ENCODE measurements around the gene APOBEC3A. TPM values are rescaled to one million over a fixed set of nuclear protein-coding genes. Genes with fewer than 3 reads are reported as not detected.

Gene APOBEC3A
- total RNA-seq, 2 experiments from 2014 or later, result not detected

DNA sequence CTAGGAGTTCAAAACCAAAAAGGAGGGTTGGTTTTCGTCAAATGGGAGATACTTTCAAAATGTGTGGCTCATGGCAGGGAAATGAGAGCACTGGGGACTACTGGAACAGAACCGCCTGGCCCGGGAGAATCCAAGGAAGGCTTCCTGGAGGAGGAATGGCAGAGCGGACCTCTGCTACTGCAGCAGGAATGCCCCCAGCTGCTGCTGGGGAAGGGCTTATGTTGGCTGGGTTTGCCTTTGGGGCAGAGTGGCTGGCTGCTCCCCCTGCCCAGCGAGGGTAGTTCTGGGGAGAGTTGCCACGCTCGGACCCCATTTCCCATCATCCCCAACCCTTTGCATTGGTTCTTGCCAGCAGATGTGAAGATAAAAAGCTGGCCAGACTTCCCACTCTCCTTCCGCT, 10.6 kb upstream of the APOBEC3A start:
- Mint-ChIP-seq H3K9me3 (no peaks in the 10 kb centered on the region), H3K27me3 (peaks cover 40% of the 10 kb centered on the region), H3K36me3 (ENCODE audit: low read depth) (no peaks in the 10 kb centered on the region), H3K4me3 (no peak overlapping the region), H3K27ac (no peak overlapping the region), H3K4me1 (ENCODE audit: low read depth) (peaks cover 21% of the 10 kb centered on the region)
- intact Hi-C loops (cut with micrococcal nuclease), result no loop called here
- no peak for ATAC-seq
- DNase-seq, result no peak
- POLR2A ChIA-PET, result no interaction called here
- CTCF ChIA-PET, result no interaction called here
- TF ChIP-seq, protein P1, sequence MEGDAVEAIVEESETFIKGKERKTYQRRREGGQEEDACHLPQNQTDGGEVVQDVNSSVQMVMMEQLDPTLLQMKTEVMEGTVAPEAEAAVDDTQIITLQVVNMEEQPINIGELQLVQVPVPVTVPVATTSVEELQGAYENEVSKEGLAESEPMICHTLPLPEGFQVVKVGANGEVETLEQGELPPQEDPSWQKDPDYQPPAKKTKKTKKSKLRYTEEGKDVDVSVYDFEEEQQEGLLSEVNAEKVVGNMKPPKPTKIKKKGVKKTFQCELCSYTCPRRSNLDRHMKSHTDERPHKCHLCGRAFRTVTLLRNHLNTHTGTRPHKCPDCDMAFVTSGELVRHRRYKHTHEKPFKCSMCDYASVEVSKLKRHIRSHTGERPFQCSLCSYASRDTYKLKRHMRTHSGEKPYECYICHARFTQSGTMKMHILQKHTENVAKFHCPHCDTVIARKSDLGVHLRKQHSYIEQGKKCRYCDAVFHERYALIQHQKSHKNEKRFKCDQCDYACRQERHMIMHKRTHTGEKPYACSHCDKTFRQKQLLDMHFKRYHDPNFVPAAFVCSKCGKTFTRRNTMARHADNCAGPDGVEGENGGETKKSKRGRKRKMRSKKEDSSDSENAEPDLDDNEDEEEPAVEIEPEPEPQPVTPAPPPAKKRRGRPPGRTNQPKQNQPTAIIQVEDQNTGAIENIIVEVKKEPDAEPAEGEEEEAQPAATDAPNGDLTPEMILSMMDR (IDR thresholded peaks at IDR 0.05), result no peak

DNA sequence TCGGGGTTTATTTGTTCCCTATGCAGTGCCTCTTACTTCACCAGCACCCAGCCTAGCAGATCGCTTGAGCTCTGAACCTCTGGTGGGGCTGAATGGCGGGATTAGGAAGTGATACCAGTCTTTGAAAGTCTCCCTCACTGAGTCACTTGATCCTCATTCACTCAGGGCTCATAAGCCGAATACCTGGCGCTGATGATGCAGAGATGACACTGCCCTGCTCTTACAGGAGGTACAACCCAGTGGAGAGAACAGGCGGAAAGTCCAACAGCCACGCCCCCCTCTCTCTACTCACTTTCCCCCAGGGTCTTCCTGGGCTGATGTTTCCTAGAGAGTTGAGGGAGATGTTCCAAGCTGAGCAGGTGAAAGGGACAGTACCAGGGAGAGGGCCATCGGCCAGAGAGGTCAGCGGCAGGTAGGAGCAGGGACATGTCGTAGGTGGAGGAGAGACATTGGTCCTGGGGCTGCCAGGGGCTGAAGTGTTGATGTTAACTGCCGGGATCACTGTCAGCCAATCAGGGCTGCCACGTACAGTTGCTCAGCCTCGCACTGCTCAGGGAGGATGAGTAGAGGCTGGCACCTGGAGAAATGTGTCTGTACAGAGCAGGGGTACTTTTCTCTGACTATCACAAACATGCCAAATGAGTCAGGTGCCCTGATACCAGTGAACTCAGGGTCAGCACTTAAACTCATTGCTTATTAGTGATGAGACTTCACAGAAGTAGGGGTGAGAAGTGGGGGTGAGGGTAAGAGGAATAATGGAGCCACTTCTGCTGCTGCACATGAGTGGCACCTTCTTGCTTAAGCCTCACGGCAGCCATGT, 9.9 kb upstream of the APOBEC3A start:
- Mint-ChIP-seq H3K9me3 (no peaks in the 10 kb centered on the region), H3K27ac (no peak overlapping the region), H3K36me3 (ENCODE audit: low read depth) (no peaks in the 10 kb centered on the region), H3K4me3 (no peak overlapping the region), H3K27me3 (peaks cover 43% of the 10 kb centered on the region), H3K4me1 (ENCODE audit: low read depth) (peaks cover 17% of the 10 kb centered on the region)
- CTCF ChIA-PET, result no interaction called here
- peak; percentile 29 for DNase-seq
- intact Hi-C loops (cut with micrococcal nuclease), result no loop called here
- POLR2A ChIA-PET, result no interaction called here
- TF ChIP-seq, protein P1 (IDR thresholded peaks at IDR 0.05), result no peak
- peak; percentile 60 for ATAC-seq

DNA sequence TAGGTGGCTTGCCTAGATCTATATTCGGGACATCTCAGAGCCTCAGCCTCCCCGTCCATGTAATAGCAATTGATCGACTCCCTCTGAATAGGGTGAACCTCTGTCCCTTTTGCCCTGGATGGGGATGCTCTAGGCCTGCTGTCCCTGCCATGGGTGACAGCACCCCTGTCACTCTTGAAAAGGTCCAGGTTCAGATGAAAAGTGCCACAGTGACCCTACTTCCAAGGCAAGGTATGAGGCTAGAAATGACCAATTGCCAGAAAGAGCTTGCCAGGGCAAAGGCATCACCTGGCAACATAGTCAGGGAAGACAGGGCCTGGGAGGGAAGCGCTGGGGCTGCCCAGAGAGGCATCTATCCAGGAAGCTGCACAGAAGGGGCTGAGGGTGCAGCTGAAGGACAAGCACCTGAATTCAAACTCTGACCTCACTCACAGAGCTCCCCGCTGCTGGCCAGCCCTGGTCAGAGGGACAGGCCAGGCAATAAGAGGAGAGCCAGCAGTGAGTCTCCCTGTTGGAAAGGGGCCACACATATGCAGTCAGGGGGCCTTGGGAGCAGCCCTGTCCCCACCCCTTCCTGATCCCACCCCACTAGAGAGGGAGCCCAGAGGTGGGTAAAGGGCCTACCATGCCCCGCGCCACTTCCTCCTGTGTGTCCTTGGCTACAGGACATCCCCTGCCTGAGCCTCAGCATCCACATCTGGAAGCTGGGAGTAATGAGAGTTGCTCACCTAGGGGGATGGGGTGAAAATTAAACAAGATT, 9.0 kb upstream of the APOBEC3A start:
- TF ChIP-seq, protein P1 (IDR thresholded peaks at IDR 0.05), result no peak
- Mint-ChIP-seq H3K27ac (no peak overlapping the region), H3K9me3 (no peaks in the 10 kb centered on the region), H3K4me1 (ENCODE audit: low read depth) (peaks cover 13% of the 10 kb centered on the region), H3K4me3 (no peak overlapping the region), H3K36me3 (ENCODE audit: low read depth) (no peaks in the 10 kb centered on the region), H3K27me3 (peaks cover 41% of the 10 kb centered on the region)
- intact Hi-C loops (cut with micrococcal nuclease), result no loop called here
- CTCF ChIA-PET, result no interaction called here
- POLR2A ChIA-PET, result no interaction called here
- ATAC-seq, result no peak
- DNase-seq, result no peak

DNA sequence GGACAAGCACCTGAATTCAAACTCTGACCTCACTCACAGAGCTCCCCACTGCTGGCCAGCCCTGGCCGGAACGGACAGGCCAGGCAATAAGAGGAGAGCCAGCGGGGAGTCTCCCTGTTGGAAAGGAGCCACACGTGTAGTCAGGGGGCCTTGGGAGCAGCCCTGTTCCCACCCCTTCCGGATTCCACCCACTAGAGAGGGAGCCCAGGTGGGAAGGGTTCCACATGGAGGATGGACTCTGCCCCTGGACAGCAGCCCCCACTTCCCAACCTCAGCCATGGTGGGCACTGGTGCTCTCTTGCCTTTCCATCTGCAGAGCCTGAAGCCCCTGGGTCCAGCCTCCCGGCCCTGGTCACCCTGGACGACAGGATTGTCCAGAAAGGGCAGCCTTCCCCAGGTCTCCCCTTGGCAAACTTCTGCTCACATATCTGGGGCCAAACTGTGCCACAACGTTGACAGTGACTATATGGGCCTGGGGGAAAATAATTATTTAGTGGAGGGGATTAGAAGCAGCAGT, 7.5 kb upstream of the APOBEC3A start:
- intact Hi-C loops (cut with micrococcal nuclease), result no loop called here
- no peak for ATAC-seq

More for the DNA sequence above, 7.5 kb upstream of the APOBEC3A start:
- Mint-ChIP-seq H3K4me1 (ENCODE audit: low read depth) (peaks cover 23% of the 10 kb centered on the region), H3K9me3 (no peaks in the 10 kb centered on the region), H3K4me3 (no peak overlapping the region), H3K36me3 (ENCODE audit: low read depth) (no peaks in the 10 kb centered on the region), H3K27me3 (peaks cover 28% of the 10 kb centered on the region), H3K27ac (no peak overlapping the region)
- DNase-seq, result no peak
- TF ChIP-seq, protein P1 (IDR thresholded peaks at IDR 0.05), result no peak
- CTCF ChIA-PET, result interaction anchor here (1.0 kb wide), 1 partner anchor 23 kb away, joined by 3 read pairs; no protein-coding TSS in a partner anchor
- POLR2A ChIA-PET, result interaction anchor here (3.3 kb wide), 1 partner anchor 9 kb away, joined by 14 read pairs; no protein-coding TSS in a partner anchor

Measured in activated CD8-positive, alpha-beta T cell treated with anti-CD3 and anti-CD28 coated beads for 36 hours (primary cell).